ENCODE results near the gene MMP28.

DNA sequence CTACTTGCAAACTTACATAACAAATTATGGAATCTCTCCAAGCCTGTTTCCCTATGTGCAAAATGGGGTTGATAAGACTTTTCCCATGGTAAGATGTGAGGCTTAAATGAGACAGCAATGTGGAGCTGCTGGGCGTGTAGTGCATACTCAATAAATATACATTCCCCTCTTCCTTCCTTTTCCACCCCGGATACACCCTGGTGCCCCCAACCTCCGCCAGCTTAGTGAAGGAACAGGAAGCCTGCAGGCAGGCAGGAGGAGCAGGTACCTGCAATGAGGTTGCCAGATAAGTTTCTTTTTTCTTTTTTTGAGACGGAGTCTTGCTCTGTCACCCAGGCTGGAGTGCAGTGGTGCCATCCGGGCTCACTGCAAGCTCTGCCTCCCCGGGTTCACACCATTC, 19.9 kb downstream of the MMP28 start:
- TF ChIP-seq, protein P1, sequence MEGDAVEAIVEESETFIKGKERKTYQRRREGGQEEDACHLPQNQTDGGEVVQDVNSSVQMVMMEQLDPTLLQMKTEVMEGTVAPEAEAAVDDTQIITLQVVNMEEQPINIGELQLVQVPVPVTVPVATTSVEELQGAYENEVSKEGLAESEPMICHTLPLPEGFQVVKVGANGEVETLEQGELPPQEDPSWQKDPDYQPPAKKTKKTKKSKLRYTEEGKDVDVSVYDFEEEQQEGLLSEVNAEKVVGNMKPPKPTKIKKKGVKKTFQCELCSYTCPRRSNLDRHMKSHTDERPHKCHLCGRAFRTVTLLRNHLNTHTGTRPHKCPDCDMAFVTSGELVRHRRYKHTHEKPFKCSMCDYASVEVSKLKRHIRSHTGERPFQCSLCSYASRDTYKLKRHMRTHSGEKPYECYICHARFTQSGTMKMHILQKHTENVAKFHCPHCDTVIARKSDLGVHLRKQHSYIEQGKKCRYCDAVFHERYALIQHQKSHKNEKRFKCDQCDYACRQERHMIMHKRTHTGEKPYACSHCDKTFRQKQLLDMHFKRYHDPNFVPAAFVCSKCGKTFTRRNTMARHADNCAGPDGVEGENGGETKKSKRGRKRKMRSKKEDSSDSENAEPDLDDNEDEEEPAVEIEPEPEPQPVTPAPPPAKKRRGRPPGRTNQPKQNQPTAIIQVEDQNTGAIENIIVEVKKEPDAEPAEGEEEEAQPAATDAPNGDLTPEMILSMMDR (IDR thresholded peaks at IDR 0.05 in 2 of 3, conservative IDR thresholded peaks at IDR 0.05 in 1 of 3; ENCODE audit: control insufficient read depth in 2 of 3, extremely low read depth in 1 of 3, insufficient read depth in 1 of 3, low read depth in 3 of 3, low read length in 3 of 3) = no peak
- no peak for TF ChIP-seq ATF7 (IDR thresholded peaks at IDR 0.05; ENCODE audit: low read depth)
